ENCODE measurements around the gene PPT1. TPM values are rescaled to one million over a fixed set of nuclear protein-coding genes. Genes with fewer than 3 reads are reported as not detected.

The PPT1 gene
- total and polyA plus RNA-seq, 2 of the 8 experiments (the other 6 are each of a cell fraction or from before 2014, with no cell fraction given), result 77.1 to 150 TPM

- TF ChIP-seq KDM4A (IDR thresholded peaks at IDR 0.05; ENCODE audit: low read depth, low read length, severe bottlenecking) (no peak), ATF3 (IDR thresholded peaks at IDR 0.05; ENCODE audit: insufficient read depth, low read depth, low read length) (no peak), JUND (IDR thresholded peaks at IDR 0.05; ENCODE audit: low read length) (no peak), USF2 (IDR thresholded peaks at IDR 0.05; ENCODE audit: low read length) (no peak), NRF1 (IDR thresholded peaks at IDR 0.05; ENCODE audit: low read depth, low read length) (no peak), RBBP5 (IDR thresholded peaks at IDR 0.05; ENCODE audit: borderline replicate concordance, low read depth, low read length) (no peak), CHD1 (IDR thresholded peaks at IDR 0.05; ENCODE audit: low read depth, low read length) (no peak), RFX5 (IDR thresholded peaks at IDR 0.05; ENCODE audit: borderline replicate concordance, low read depth, low read length) (no peak)
Measured at GRCh38 chr1:40057310-40058030, 39.6 kb downstream of the PPT1 start (continued).

All from H1 (cell line).